Suppressor macrophage treated with lipopolysaccharide for 4 hours (primary cell): Measurements from ENCODE around the gene KRT77.
"Not testable (repeated sequence)": the region's sequence is repeated elsewhere in the genome, so short reads cannot be mapped to it uniquely, and the experiment has no call there.

Experiments used
- DNase-seq: peaks from one replicate; pipeline ENCODE4 v3.0.0-alpha.2; 2020

The KRT77 gene

GRCh38 chr12:52703424-52703823, at the start of gene KRT77:
Gene KRT77, minus strand, starts transcription at chr12:52703524. Its CDS starts 90 bp downstream, at chr12:52703434.
- DNase-seq = no peak

- no peak for DNase-seq
Measured at GRCh38 chr12:52752516-52752915, 49.2 kb upstream of the KRT77 start.

- no peak for DNase-seq
Measured at GRCh38 chr12:52751795-52752194, 48.5 kb upstream of the KRT77 start.

- DNase-seq = not testable (repeated sequence)
Measured at GRCh38 chr12:52750532-52750931, 47.2 kb upstream of the KRT77 start.

GRCh38 chr12:52749827-52750226, 46.5 kb upstream of the KRT77 start:
- DNase-seq = no peak

- DNase-seq = no peak
Measured at GRCh38 chr12:52748578-52748977, 45.3 kb upstream of the KRT77 start.

GRCh38 chr12:52745554-52745953, 42.2 kb upstream of the KRT77 start:
- DNase-seq = no peak

GRCh38 chr12:52744493-52745156, 41.3 kb upstream of the KRT77 start:
- no peak for DNase-seq

- no peak for DNase-seq
Measured at GRCh38 chr12:52742822-52743457, 39.6 kb upstream of the KRT77 start.

GRCh38 chr12:52742196-52742580, 38.9 kb upstream of the KRT77 start:
- no peak for DNase-seq

- peak; percentile 29 for DNase-seq
Measured at GRCh38 chr12:52741375-52742195, 38.3 kb upstream of the KRT77 start.

- DNase-seq = peak; percentile 3
Measured at GRCh38 chr12:52740584-52740983, 37.3 kb upstream of the KRT77 start.

GRCh38 chr12:52739963-52740362, 36.6 kb upstream of the KRT77 start:
- no peak for DNase-seq

- DNase-seq = no peak
Measured at GRCh38 chr12:52735816-52736632, 32.7 kb upstream of the KRT77 start.

- DNase-seq = no peak
Measured at GRCh38 chr12:52735106-52735505, 31.8 kb upstream of the KRT77 start.

- DNase-seq = no peak
Measured at GRCh38 chr12:52730793-52731192, 27.5 kb upstream of the KRT77 start.

GRCh38 chr12:52730383-52730782, 27.1 kb upstream of the KRT77 start:
- no peak for DNase-seq

GRCh38 chr12:52729147-52729546, 25.8 kb upstream of the KRT77 start:
- DNase-seq = no peak

GRCh38 chr12:52728374-52728773, 25.1 kb upstream of the KRT77 start:
- no peak for DNase-seq

- no peak for DNase-seq
Measured at GRCh38 chr12:52727037-52727436, 23.7 kb upstream of the KRT77 start.

- no peak for DNase-seq
Measured at GRCh38 chr12:52726451-52726850, 23.1 kb upstream of the KRT77 start.

- DNase-seq = no peak
Measured at GRCh38 chr12:52724384-52724783, 21.1 kb upstream of the KRT77 start.

- DNase-seq = no peak
Measured at GRCh38 chr12:52722680-52723079, 19.4 kb upstream of the KRT77 start.
